ENCODE results near the gene TMEM221. TPM values are rescaled to one million over a fixed set of nuclear protein-coding genes. Genes with fewer than 3 reads are reported as not detected.

TMEM221 gene
- total RNA-seq, 2 donors from 2014 or later = 3.5 to 4.8 TPM

DNA sequence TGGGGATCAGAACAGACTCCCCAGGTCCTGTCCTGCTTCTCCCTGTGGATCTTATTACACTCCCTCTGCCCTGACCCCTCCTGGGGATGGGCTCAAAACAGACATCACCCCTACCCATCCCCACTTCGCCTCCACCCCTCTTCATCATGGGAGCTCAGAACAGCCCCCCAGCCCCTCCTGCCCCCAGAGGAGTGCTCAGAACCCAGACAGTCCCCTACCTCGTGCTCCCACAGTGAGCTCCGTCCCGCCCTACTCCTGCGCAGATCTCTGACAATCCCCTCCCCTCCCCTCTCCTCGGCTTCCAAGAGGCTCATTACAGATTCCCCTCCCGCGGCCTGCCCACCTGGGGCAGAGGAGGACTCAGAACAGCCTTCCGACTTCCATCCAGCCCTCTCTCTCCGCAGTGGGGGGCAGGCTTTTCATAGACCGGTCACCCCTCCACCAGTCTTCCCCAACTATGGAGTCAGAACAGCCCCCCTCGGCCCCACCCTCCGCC lies 6.2 kb upstream of the TMEM221 start:
- peak; percentile 81 for DNase-seq
- Mint-ChIP-seq H3K27me3 (ENCODE audit: insufficient read depth) (peaks cover 71% of the 10 kb centered on the region), H3K27ac (no peak overlapping the region), H3K4me1 (peaks cover 5% of the 10 kb centered on the region), H3K4me3 (no peak overlapping the region), H3K9me3 (peaks cover 3% of the 10 kb centered on the region), H3K36me3 (ENCODE audit: low read depth) (no peaks in the 10 kb centered on the region)
- no peak overlapping the region for H3K9ac ChIP-seq (ENCODE audit: extremely low read depth, low read length, poor library complexity, severe bottlenecking)
- H3K36me3 ChIP-seq (ENCODE audit: control insufficient read depth, insufficient read depth, low read length) = no peaks in the 10 kb centered on the region
- H3K27me3 ChIP-seq (ENCODE audit: control insufficient read depth, insufficient read depth, low read length, poor library complexity, severe bottlenecking) = peaks cover 47% of the 10 kb centered on the region
- no peaks in the 10 kb centered on the region for H3K4me1 ChIP-seq (ENCODE audit: control insufficient read depth, insufficient read depth, low read length)
- 9% methylated on average over 11 of the region's 13 CpGs; no CpG with 5 or more reads in 1 of the 2 experiments for WGBS, 2 experiments (ENCODE audit: insufficient coverage in 1 of 2, insufficient read length in 1 of 2)
- TF ChIP-seq, protein P1, sequence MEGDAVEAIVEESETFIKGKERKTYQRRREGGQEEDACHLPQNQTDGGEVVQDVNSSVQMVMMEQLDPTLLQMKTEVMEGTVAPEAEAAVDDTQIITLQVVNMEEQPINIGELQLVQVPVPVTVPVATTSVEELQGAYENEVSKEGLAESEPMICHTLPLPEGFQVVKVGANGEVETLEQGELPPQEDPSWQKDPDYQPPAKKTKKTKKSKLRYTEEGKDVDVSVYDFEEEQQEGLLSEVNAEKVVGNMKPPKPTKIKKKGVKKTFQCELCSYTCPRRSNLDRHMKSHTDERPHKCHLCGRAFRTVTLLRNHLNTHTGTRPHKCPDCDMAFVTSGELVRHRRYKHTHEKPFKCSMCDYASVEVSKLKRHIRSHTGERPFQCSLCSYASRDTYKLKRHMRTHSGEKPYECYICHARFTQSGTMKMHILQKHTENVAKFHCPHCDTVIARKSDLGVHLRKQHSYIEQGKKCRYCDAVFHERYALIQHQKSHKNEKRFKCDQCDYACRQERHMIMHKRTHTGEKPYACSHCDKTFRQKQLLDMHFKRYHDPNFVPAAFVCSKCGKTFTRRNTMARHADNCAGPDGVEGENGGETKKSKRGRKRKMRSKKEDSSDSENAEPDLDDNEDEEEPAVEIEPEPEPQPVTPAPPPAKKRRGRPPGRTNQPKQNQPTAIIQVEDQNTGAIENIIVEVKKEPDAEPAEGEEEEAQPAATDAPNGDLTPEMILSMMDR (conservative IDR thresholded peaks at IDR 0.05) = no peak
- no peak overlapping the region for H3K4me3 ChIP-seq (ENCODE audit: low read length)
- H3K9me3 ChIP-seq (ENCODE audit: control insufficient read depth, low read length) = no peaks in the 10 kb centered on the region
- H3K27ac ChIP-seq (ENCODE audit: low read depth, low read length) = no peak overlapping the region

DNA sequence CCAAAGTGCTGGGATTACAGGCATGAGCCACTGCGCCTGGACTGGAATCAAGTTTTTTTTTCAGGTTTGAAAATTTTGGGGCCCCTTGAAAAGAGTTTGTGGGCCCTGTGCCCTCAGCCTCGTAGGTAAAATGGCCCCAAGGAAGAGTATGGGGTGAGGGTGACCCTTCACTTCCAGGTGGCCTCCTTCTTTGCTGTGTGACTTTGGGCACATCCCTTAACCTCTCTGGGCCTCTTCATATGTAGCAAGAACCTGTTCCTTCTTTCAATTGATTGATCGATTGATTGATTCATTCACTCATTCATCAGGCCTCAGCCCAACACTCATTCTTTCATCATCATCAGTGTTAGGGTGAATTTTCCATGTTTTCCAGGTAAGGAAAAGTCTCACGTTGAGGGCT lies 3.4 kb upstream of the TMEM221 start:
- H3K4me1 ChIP-seq (ENCODE audit: control insufficient read depth, insufficient read depth, low read length) = no peaks in the 10 kb centered on the region
- H3K36me3 ChIP-seq (ENCODE audit: control insufficient read depth, insufficient read depth, low read length) = no peaks in the 10 kb centered on the region
- TF ChIP-seq, protein P1 (conservative IDR thresholded peaks at IDR 0.05) = no peak
- DNase-seq = no peak
- H3K9me3 ChIP-seq (ENCODE audit: control insufficient read depth, low read length) = no peaks in the 10 kb centered on the region
- H3K4me3 Mint-ChIP-seq = no peak overlapping the region
- no peak overlapping the region for H3K4me3 ChIP-seq (ENCODE audit: low read length)
- H3K27ac ChIP-seq (ENCODE audit: low read depth, low read length) = no peak overlapping the region
- peaks cover 3% of the 10 kb centered on the region for H3K9me3 Mint-ChIP-seq
- H3K27me3 ChIP-seq (ENCODE audit: control insufficient read depth, insufficient read depth, low read length, poor library complexity, severe bottlenecking) = peaks cover 48% of the 10 kb centered on the region
- no peaks in the 10 kb centered on the region for H3K36me3 Mint-ChIP-seq (ENCODE audit: low read depth)
- H3K4me1 Mint-ChIP-seq = peaks cover 5% of the 10 kb centered on the region
- 92% methylated on average over 4 of the region's 4 CpGs for WGBS, 2 experiments (ENCODE audit: insufficient coverage in 1 of 2, insufficient read length in 1 of 2)
- no peak overlapping the region for H3K27ac Mint-ChIP-seq
- no peak overlapping the region for H3K9ac ChIP-seq (ENCODE audit: extremely low read depth, low read length, poor library complexity, severe bottlenecking)
- H3K27me3 Mint-ChIP-seq (ENCODE audit: insufficient read depth) = peaks cover 70% of the 10 kb centered on the region

DNA sequence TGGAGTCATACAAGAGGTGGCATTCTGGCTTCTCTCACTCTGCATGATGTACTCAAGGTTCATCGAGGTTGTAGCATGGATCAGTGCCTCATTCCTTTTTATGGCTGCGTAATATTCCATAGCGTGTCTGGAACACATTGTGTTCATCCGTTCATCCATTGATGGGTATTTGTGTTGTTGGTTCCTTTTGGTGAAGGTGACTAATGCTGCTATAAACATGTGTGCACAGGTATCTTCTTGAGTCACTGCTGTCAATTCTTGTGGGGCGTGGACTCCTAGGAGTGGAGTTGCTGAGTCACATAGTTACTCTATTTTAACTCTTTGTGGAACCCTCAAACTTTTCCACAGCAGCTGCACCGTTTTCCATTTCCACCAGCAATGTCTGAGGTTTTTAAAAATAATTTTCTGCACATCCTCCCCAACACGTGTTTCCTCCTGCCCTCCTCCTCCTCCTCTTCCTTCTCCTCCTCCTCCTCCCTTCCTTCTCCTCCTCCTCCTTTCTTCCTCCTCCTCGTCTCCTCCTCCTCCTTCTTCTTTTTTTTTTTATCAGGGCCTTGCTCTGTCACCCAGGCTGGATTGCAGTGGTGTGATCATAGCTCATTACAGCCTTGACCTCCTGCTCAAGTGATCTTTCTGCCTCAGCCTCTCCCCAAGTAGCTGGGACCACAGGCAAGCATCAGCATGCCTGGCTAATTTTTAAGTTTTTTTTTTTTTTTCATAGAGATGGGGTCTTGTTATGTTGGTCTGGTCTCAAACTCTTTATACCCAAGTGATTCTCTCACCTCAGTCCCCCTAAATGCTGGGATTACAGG lies 2.0 kb upstream of the TMEM221 start:
- TF ChIP-seq, protein P1 (conservative IDR thresholded peaks at IDR 0.05) = no peak
- Mint-ChIP-seq H3K27me3 (ENCODE audit: insufficient read depth) (peaks cover 57% of the 10 kb centered on the region), H3K27ac (no peak overlapping the region), H3K4me1 (peaks cover 5% of the 10 kb centered on the region), H3K9me3 (peaks cover 3% of the 10 kb centered on the region), H3K36me3 (ENCODE audit: low read depth) (no peaks in the 10 kb centered on the region), H3K4me3 (no peak overlapping the region)
- Histone ChIP-seq H3K4me1 (ENCODE audit: control insufficient read depth, insufficient read depth, low read length) (no peaks in the 10 kb centered on the region), H3K9ac (ENCODE audit: extremely low read depth, low read length, poor library complexity, severe bottlenecking) (no peak overlapping the region), H3K36me3 (ENCODE audit: control insufficient read depth, insufficient read depth, low read length) (no peaks in the 10 kb centered on the region), H3K27ac (ENCODE audit: low read depth, low read length) (no peak overlapping the region), H3K27me3 (ENCODE audit: control insufficient read depth, insufficient read depth, low read length, poor library complexity, severe bottlenecking) (peaks cover 42% of the 10 kb centered on the region), H3K4me3 (ENCODE audit: low read length) (no peak overlapping the region), H3K9me3 (ENCODE audit: control insufficient read depth, low read length) (no peaks in the 10 kb centered on the region)
- no peak for DNase-seq
- 85 to 91% methylated on average over 5 to 7 of the region's 8 CpGs for WGBS, 2 experiments (ENCODE audit: insufficient coverage in 1 of 2, insufficient read length in 1 of 2)
